HEK293 (cell line): ENCODE data around the gene IL2.

Experiments used
- CTCF ChIA-PET: fragments of 350-600 bp; formaldehyde crosslinking; extraction: SDS; loops from one replicate; lab custom pipeline; 2021; ENCODE audit warnings: antibody characterized with exemption; lab: Yijun Ruan, JAX
- POLR2A ChIA-PET: fragments of 300-600 bp; formaldehyde crosslinking; extraction: SDS; loops from one replicate; lab custom pipeline; 2020; ENCODE audit warnings: antibody characterized with exemption, inconsistent platforms; lab: Yijun Ruan, JAX
- H3K27ac ChIP-seq: fragments of 200-500 bp; sonication (Bioruptor generic); 2 replicates; pipeline ENCODE4 v1.5.1; 2014; ENCODE audit warnings: low read depth, low read length, control low read depth, inconsistent platforms; ENCODE audit errors: extremely low read depth
- H3K36me3 ChIP-seq, 2 experiments: fragments of 200-500 bp in 1 of 2; sonication (Bioruptor generic) in 1 of 2; 1 replicate in 1 of 2; 2 replicates in 1 of 2; pipeline ENCODE4 v1.5.1; 2014 to 2017; ENCODE audit warnings: inconsistent platforms in 2 of 2, low read length in 2 of 2; ENCODE audit not compliant: control insufficient read depth in 2 of 2, insufficient read depth in 1 of 2
- H3K4me1 ChIP-seq: fragments of 200-500 bp; sonication (Bioruptor generic); 2 replicates; pipeline ENCODE4 v1.5.1; 2014; ENCODE audit warnings: mild to moderate bottlenecking, low read length, inconsistent platforms; ENCODE audit not compliant: control insufficient read depth, insufficient read depth
- H3K4me3 ChIP-seq: 2 replicates; pipeline ENCODE4 v1.5.1; 2011; ENCODE audit warnings: low read depth, mild to moderate bottlenecking, control low read depth, low read length, moderate library complexity
- H3K9me3 ChIP-seq: fragments of 200-500 bp; sonication (Bioruptor generic); 2 replicates; pipeline ENCODE4 v1.5.1; 2014; ENCODE audit warnings: low read depth, low read length, inconsistent platforms; ENCODE audit not compliant: control insufficient read depth, insufficient read depth
- ATF2 ChIP-seq: fragments of 450-650 bp; formaldehyde crosslinking; IDR thresholded peaks from 2 replicates; pipeline ENCODE4 v1.5.1; 2016; ENCODE audit warnings: missing biosample characterization, missing genetic modification characterization, low read depth
- GLI4 ChIP-seq: fragments of 450-650 bp; formaldehyde crosslinking; IDR thresholded peaks from 2 replicates; pipeline ENCODE4 v1.5.1; 2016; ENCODE audit warnings: missing biosample characterization, missing genetic modification characterization
- INSM2 ChIP-seq: fragments of 450-650 bp; formaldehyde crosslinking; IDR thresholded peaks from 2 replicates; pipeline ENCODE4 v1.5.1; 2016; ENCODE audit warnings: missing biosample characterization, missing genetic modification characterization
- MYNN ChIP-seq: fragments of 450-650 bp; formaldehyde crosslinking; IDR thresholded peaks from 2 replicates; pipeline ENCODE4 v1.5.1; 2016; ENCODE audit warnings: missing biosample characterization, missing genetic modification characterization, borderline replicate concordance
- OSR2 ChIP-seq: fragments of 450-650 bp; formaldehyde crosslinking; IDR thresholded peaks from 2 replicates; pipeline ENCODE4 v1.5.1; 2016; ENCODE audit warnings: missing biosample characterization, missing genetic modification characterization
- OVOL3 ChIP-seq: fragments of 450-650 bp; formaldehyde crosslinking; IDR thresholded peaks from 2 replicates; pipeline ENCODE4 v1.5.1; 2016; ENCODE audit warnings: missing biosample characterization, missing genetic modification characterization
- SETDB1 ChIP-seq: IDR thresholded peaks from one replicate; pipeline ENCODE4 v1.6.1; 2017; ENCODE audit warnings: mild to moderate bottlenecking, low read length, moderate library complexity, mixed read lengths; ENCODE audit not compliant: insufficient read length
- SP2 ChIP-seq: fragments of 450-650 bp; formaldehyde crosslinking; IDR thresholded peaks from 2 replicates; pipeline ENCODE4 v1.5.1; 2016; ENCODE audit warnings: missing biosample characterization, missing genetic modification characterization
- TRIM28 ChIP-seq: IDR thresholded peaks from 2 replicates; pipeline ENCODE4 v1.6.1; 2011; ENCODE audit warnings: low read length, control low read depth, borderline replicate concordance
- ZBTB21 ChIP-seq: fragments of 450-650 bp; formaldehyde crosslinking; IDR thresholded peaks from 2 replicates; pipeline ENCODE4 v1.5.1; 2017; ENCODE audit warnings: missing biosample characterization, missing genetic modification characterization
- ZBTB6 ChIP-seq: fragments of 450-650 bp; formaldehyde crosslinking; IDR thresholded peaks from 2 replicates; pipeline ENCODE4 v1.5.1; 2017; ENCODE audit warnings: missing biosample characterization, missing genetic modification characterization
- ZNF280D ChIP-seq: fragments of 450-650 bp; formaldehyde crosslinking; IDR thresholded peaks from 2 replicates; pipeline ENCODE4 v1.5.1; 2016; ENCODE audit warnings: missing biosample characterization, missing genetic modification characterization
- ZNF48 ChIP-seq: fragments of 450-650 bp; formaldehyde crosslinking; IDR thresholded peaks from 2 replicates; pipeline ENCODE4 v1.5.1; 2016; ENCODE audit warnings: missing biosample characterization, missing genetic modification characterization
- ZNF621 ChIP-seq: fragments of 450-650 bp; formaldehyde crosslinking; IDR thresholded peaks from 2 replicates; pipeline ENCODE4 v1.5.1; 2017; ENCODE audit warnings: missing biosample characterization, missing genetic modification characterization
- ZNF707 ChIP-seq: fragments of 450-650 bp; formaldehyde crosslinking; IDR thresholded peaks from 2 replicates; pipeline ENCODE4 v1.5.1; 2016; ENCODE audit warnings: missing biosample characterization, missing genetic modification characterization
- TF ChIP-seq, protein P1 (sequence below): fragments of 450-650 bp; formaldehyde crosslinking; IDR thresholded peaks from 2 replicates; pipeline ENCODE4 v1.5.1; 2016; ENCODE audit warnings: missing biosample characterization, missing genetic modification characterization

Gene IL2

DNA sequence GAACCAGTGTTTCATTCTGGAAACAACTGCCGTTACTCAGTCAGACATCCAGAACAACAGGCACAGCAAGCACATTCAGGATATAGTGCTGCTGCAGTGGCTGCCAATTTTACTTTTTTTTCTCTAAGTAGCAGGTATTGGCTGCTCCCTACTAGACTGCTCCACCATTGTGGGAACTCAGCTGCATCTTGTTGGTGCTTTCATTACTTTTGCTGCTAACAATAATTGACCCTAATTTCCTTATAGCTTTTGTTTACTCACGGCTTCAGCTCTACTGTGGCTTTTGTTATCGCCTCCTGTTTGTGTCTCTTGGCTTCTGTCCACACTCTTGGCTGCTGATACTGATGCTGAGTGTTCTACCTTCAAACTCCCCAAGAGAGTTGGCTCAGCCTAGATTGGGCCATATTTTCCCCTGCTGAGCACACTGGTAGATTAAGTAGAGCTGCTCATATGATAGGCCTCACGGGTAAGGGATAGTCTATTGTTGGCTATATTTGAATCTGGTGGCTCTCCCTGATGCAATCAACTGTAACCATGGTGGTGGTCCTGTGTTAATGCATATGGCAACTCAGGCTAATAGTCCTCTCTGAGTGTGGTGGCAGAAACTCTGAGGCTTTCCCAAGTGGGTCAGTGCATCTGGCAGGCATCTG is 44.5 kb upstream of the IL2 start (continued):
- TF ChIP-seq, protein P1, sequence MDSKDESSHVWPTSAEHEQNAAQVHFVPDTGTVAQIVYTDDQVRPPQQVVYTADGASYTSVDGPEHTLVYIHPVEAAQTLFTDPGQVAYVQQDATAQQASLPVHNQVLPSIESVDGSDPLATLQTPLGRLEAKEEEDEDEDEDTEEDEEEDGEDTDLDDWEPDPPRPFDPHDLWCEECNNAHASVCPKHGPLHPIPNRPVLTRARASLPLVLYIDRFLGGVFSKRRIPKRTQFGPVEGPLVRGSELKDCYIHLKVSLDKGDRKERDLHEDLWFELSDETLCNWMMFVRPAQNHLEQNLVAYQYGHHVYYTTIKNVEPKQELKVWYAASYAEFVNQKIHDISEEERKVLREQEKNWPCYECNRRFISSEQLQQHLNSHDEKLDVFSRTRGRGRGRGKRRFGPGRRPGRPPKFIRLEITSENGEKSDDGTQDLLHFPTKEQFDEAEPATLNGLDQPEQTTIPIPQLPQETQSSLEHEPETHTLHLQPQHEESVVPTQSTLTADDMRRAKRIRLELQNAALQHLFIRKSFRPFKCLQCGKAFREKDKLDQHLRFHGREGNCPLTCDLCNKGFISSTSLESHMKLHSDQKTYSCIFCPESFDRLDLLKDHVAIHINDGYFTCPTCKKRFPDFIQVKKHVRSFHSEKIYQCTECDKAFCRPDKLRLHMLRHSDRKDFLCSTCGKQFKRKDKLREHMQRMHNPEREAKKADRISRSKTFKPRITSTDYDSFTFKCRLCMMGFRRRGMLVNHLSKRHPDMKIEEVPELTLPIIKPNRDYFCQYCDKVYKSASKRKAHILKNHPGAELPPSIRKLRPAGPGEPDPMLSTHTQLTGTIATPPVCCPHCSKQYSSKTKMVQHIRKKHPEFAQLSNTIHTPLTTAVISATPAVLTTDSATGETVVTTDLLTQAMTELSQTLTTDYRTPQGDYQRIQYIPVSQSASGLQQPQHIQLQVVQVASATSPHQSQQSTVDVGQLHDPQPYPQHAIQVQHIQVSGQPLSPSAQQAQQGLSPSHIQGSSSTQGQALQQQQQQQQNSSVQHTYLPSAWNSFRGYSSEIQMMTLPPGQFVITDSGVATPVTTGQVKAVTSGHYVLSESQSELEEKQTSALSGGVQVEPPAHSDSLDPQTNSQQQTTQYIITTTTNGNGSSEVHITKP (tag by site-specific recombination): peak; percentile 85
- no peak for TF ChIP-seq ZNF48 (tag by site-specific recombination)

DNA sequence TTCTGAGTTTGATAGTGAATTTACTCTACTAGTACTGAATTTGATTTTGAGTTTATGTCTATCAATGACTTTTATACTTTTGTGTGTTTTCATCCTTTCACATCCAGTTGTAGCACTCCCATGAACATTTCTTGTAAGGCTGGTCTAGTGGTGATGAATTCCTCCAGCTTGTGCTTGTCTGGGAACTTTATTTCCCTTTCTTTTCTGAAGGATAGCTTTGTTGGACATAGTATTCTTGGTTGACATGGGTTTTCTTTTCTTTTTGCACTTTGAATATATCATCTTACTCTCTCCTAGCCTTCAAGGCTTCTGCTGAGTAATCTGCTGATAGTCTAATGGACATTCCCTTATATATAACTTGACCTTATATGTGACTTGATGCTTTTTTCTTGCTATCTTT is 32.5 kb upstream of the IL2 start:
- no peaks in the 10 kb centered on the region for H3K9me3 ChIP-seq
- TF ChIP-seq SETDB1 (peak; percentile 98), ZNF621 (tag by site-specific recombination) (no peak), ATF2 (tag by site-specific recombination) (no peak), GLI4 (no peak), ZNF707 (tag by site-specific recombination) (no peak), ZBTB21 (tag by site-specific recombination) (no peak), MYNN (tag by site-specific recombination) (no peak), INSM2 (tag by site-specific recombination) (no peak), TRIM28 (peak; percentile 65; the same call in 1 of the 2 replicates), OSR2 (tag by site-specific recombination) (no peak), ZBTB6 (tag by site-specific recombination) (no peak), OVOL3 (tag by site-specific recombination) (no peak), SP2 (tag by site-specific recombination) (no peak), ZNF280D (tag by site-specific recombination) (0 out of 2 replicates have a peak, but pooled peaks have one; percentile 65)
- POLR2A ChIA-PET: no interaction called here
- H3K4me3 ChIP-seq: no peak overlapping the region
- no peak overlapping the region for H3K27ac ChIP-seq
- H3K36me3 ChIP-seq: no peaks in the 10 kb centered on the region
- CTCF ChIA-PET: no interaction called here
- no peaks in the 10 kb centered on the region for H3K4me1 ChIP-seq
